Gastrocnemius medialis (tissue), 4 donors: ENCODE data around the gene CRYBA1.

ENCODE experiments used
- CTCF ChIP-seq, 5 experiments: fragments of 450-650 bp in 3 of 5; fragments of 200-600 bp in 2 of 5; sonication (generic) in 2 of 5; IDR thresholded peaks in 4 of 5; conservative IDR thresholded peaks in 1 of 5; 1 replicate in 4 of 5; 2 replicates in 1 of 5; pipeline ENCODE4 v1.5.1; 2016 to 2019; ENCODE audit warnings: antibody characterized with exemption in 5 of 5, mild to moderate bottlenecking in 3 of 5, moderate library complexity in 3 of 5
- POLR2A ChIP-seq, 2 donors: fragments of 450-650 bp; IDR thresholded peaks; one replicate each; pipeline ENCODE4 v1.6.1; 2017; ENCODE audit warnings: antibody characterized with exemption in 2 of 2, mild to moderate bottlenecking in 2 of 2, moderate library complexity in 2 of 2

- TF ChIP-seq CTCF (IDR thresholded peaks at IDR 0.05 in 4 of 5, conservative IDR thresholded peaks at IDR 0.05 in 1 of 5) = no peak
- no peak for TF ChIP-seq POLR2A (IDR thresholded peaks at IDR 0.05)
These were observed 38.7 kb upstream of the CRYBA1 start for GRCh38 chr17:29207975-29208374.
